HL-60 (cell line): ENCODE data around the gene RTP1.

Source experiments
- DNase-seq, 2 experiments: peaks; one replicate each; pipeline ENCODE4 v3.0.0-alpha.2; 2010 to 2020; ENCODE audit warnings: low read depth in 1 of 2, low spot score in 1 of 2
- H3K27ac ChIP-seq: fragments of 250-450 bp; sonication (Bioruptor Pico); replicated peaks from 2 replicates; pipeline ENCODE4 v1.5.1; 2020; ENCODE audit warnings: mild to moderate bottlenecking, moderate library complexity
- H3K27me3 ChIP-seq: fragments of 250-450 bp; sonication (Bioruptor Pico); 2 replicates; pipeline ENCODE4 v1.5.1; 2021; ENCODE audit warnings: mild to moderate bottlenecking, moderate library complexity; ENCODE audit not compliant: insufficient read depth, poor library complexity, severe bottlenecking
- H3K4me3 ChIP-seq: replicated peaks from 2 replicates; pipeline ENCODE4 v1.5.1; 2011; ENCODE audit warnings: mild to moderate bottlenecking, control low read depth, low read length; ENCODE audit not compliant: insufficient read depth
- CTCF ChIP-seq: IDR thresholded peaks from one replicate; pipeline ENCODE4 v1.5.1; 2011; ENCODE audit warnings: low read length, control low read depth, inconsistent platforms; ENCODE audit not compliant: insufficient read depth
- GABPA ChIP-seq: IDR thresholded peaks from 2 replicates; pipeline ENCODE4 v1.6.1; 2012; ENCODE audit warnings: low read depth
- POLR2AphosphoS5 ChIP-seq: IDR thresholded peaks from 2 replicates; pipeline ENCODE4 v1.6.1; 2012; ENCODE audit warnings: low read depth
- REST ChIP-seq: IDR thresholded peaks from 2 replicates; pipeline ENCODE4 v1.6.1; 2012; ENCODE audit warnings: low read depth; ENCODE audit not compliant: insufficient replicate concordance
- SPI1 ChIP-seq: IDR thresholded peaks from 2 replicates; pipeline ENCODE4 v1.6.1; 2012; ENCODE audit warnings: low read depth, mild to moderate bottlenecking, borderline replicate concordance

Gene RTP1

GRCh38 chr3:187181454-187182170, 15.7 kb upstream of the RTP1 start:
- no peak for DNase-seq
- Histone ChIP-seq H3K4me3 (no peak overlapping the region), H3K27ac (no peak overlapping the region), H3K27me3 (no peaks in the 10 kb centered on the region)
- no peak for TF ChIP-seq CTCF
- TF ChIP-seq REST, result no peak
- no peak for TF ChIP-seq POLR2AphosphoS5

GRCh38 chr3:187183210-187183862, 13.9 kb upstream of the RTP1 start:
- TF ChIP-seq GABPA (no peak), SPI1 (0 out of 2 replicates have a peak, but pooled peaks have one; percentile 15)
- H3K27ac ChIP-seq, result no peak overlapping the region
- H3K27me3 ChIP-seq, result peaks cover 2% of the 10 kb centered on the region
- no peak for DNase-seq
- no peak overlapping the region for H3K4me3 ChIP-seq

- DNase-seq, result no peak
- peaks cover 4% of the 10 kb centered on the region for H3K27me3 ChIP-seq
- no peak overlapping the region for H3K27ac ChIP-seq
- no peak overlapping the region for H3K4me3 ChIP-seq
- TF ChIP-seq GABPA (no peak), REST (no peak), POLR2AphosphoS5 (no peak), SPI1 (no peak), CTCF (no peak)
These were observed 13.4 kb upstream of the RTP1 start for GRCh38 chr3:187183903-187184302.

GRCh38 chr3:187185759-187186158, 11.5 kb upstream of the RTP1 start:
- no peak overlapping the region for H3K27ac ChIP-seq
- TF ChIP-seq REST, result no peak
- no peak for TF ChIP-seq CTCF
- no peak for TF ChIP-seq GABPA
- no peak for TF ChIP-seq SPI1
- no peak for TF ChIP-seq POLR2AphosphoS5
- peaks cover 4% of the 10 kb centered on the region for H3K27me3 ChIP-seq
- DNase-seq, result no peak
- no peak overlapping the region for H3K4me3 ChIP-seq
